K562 (cell line): ENCODE measurements around the gene CD24. TPM values are rescaled to one million over a fixed set of nuclear protein-coding genes. Genes with fewer than 3 reads are reported as not detected.

ENCODE experiments used
- POLR2G ChIP-seq: fragments of 200-400 bp; formaldehyde crosslinking; IDR thresholded peaks from 2 replicates; pipeline ENCODE4 v1.6.1; 2017; ENCODE audit warnings: low read depth, mild to moderate bottlenecking, antibody characterized with exemption, low read length, moderate library complexity
- PREB ChIP-seq: sonication (generic); formaldehyde crosslinking; IDR thresholded peaks from 2 replicates; pipeline ENCODE4 v1.8.1; 2023; ENCODE audit warnings: mild to moderate bottlenecking, missing genetic modification reagents
- ZNF184 ChIP-seq: sonication (generic); formaldehyde crosslinking; IDR thresholded peaks from 2 replicates; pipeline ENCODE4 v1.5.0; 2020; ENCODE audit warnings: missing genetic modification reagents
- polyA plus RNA-seq, 8 experiments: library from polyadenylated mRNA; depleted of rRNA in 4 of 8; stranded (reverse) in 5 of 8; unstranded in 3 of 8; fragments of >200 nt; fragmentation: Nextera tagmentation in 2 of 8; fragmentation: Illumina TruSeq in 1 of 8; extraction: Ambion mirVana in 2 of 8; extraction: Trizol in 1 of 8; gene quantifications; 2 replicates each; pipeline versions ENCODE4 v1.2.1 to v1.2.3, GENCODE V29; 2011 to 2014; ENCODE audit warnings: inconsistent platforms in 1 of 8, missing spikeins in 1 of 8
- total RNA-seq, 7 experiments: library from RNA; depleted of rRNA in 6 of 7; stranded (reverse); fragments of >200 nt in 6 of 7; fragmentation: Illumina TruSeq in 2 of 7; extraction: Trizol in 2 of 7; gene quantifications; 2 replicates each; pipeline versions ENCODE4 v1.2.1 to v1.2.3, GENCODE V29; 2011 to 2021; ENCODE audit warnings: low replicate concordance in 1 of 7
- TF ChIP-seq, protein P1 (sequence below), 2 experiments: fragments of 450-650 bp; formaldehyde crosslinking in 1 of 2; IDR thresholded peaks; 2 replicates each; pipeline versions ENCODE4 v1.4.0 to v1.6.1; 2014 to 2020; ENCODE audit warnings: mild to moderate bottlenecking in 2 of 2, borderline replicate concordance in 1 of 2, low read depth in 1 of 2

Gene CD24
- total and polyA plus RNA-seq, 9 of the 15 experiments (the other 6 are each of a cell fraction or from before 2014, with no cell fraction given) = 8.8 to 155 (median 27.1) TPM

GRCh38 chr6:106979435-106979884, 4.9 kb upstream of the CD24 start (continued):
- TF ChIP-seq, protein P1, sequence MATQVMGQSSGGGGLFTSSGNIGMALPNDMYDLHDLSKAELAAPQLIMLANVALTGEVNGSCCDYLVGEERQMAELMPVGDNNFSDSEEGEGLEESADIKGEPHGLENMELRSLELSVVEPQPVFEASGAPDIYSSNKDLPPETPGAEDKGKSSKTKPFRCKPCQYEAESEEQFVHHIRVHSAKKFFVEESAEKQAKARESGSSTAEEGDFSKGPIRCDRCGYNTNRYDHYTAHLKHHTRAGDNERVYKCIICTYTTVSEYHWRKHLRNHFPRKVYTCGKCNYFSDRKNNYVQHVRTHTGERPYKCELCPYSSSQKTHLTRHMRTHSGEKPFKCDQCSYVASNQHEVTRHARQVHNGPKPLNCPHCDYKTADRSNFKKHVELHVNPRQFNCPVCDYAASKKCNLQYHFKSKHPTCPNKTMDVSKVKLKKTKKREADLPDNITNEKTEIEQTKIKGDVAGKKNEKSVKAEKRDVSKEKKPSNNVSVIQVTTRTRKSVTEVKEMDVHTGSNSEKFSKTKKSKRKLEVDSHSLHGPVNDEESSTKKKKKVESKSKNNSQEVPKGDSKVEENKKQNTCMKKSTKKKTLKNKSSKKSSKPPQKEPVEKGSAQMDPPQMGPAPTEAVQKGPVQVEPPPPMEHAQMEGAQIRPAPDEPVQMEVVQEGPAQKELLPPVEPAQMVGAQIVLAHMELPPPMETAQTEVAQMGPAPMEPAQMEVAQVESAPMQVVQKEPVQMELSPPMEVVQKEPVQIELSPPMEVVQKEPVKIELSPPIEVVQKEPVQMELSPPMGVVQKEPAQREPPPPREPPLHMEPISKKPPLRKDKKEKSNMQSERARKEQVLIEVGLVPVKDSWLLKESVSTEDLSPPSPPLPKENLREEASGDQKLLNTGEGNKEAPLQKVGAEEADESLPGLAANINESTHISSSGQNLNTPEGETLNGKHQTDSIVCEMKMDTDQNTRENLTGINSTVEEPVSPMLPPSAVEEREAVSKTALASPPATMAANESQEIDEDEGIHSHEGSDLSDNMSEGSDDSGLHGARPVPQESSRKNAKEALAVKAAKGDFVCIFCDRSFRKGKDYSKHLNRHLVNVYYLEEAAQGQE (IDR thresholded peaks at IDR 0.05; ENCODE audit: borderline replicate concordance) = peak; percentile 91
- TF ChIP-seq, protein P1 (CRISPR knock-in tag; IDR thresholded peaks at IDR 0.05; ENCODE audit: low read depth) = no peak
- no peak for TF ChIP-seq ZNF184 (CRISPR knock-in tag)
- TF ChIP-seq PREB (CRISPR knock-in tag) = no peak
- TF ChIP-seq POLR2G = no peak
